HG02798 (cell line): ENCODE data around the gene LRMDA.

ENCODE experiments used
- ATAC-seq: cut with Tn5 transposase; IDR thresholded peaks from one replicate; pipeline ENCODE4 v1.9.1; 2021; ENCODE audit warnings: mild to moderate bottlenecking; ENCODE audit not compliant: unreplicated experiment, poor library complexity

LRMDA gene

GRCh38 chr10:75994357-75995040, 563.1 kb downstream of the LRMDA start:
- ATAC-seq = no peak

GRCh38 chr10:75995041-75995430, 563.6 kb downstream of the LRMDA start:
- no peak for ATAC-seq

- no peak for ATAC-seq
These were observed 564.3 kb downstream of the LRMDA start for GRCh38 chr10:75995720-75996119.

- ATAC-seq = no peak
These were observed 567.6 kb downstream of the LRMDA start for GRCh38 chr10:75999001-75999400.

- no peak for ATAC-seq
These were observed 568.2 kb downstream of the LRMDA start for GRCh38 chr10:75999515-76000209.

GRCh38 chr10:76000550-76000949, 569.1 kb downstream of the LRMDA start:
- no peak for ATAC-seq

GRCh38 chr10:76001019-76001418, 569.6 kb downstream of the LRMDA start:
- ATAC-seq = no peak

- ATAC-seq = no peak
These were observed 570.0 kb downstream of the LRMDA start for GRCh38 chr10:76001461-76001860.

- no peak for ATAC-seq
These were observed 570.9 kb downstream of the LRMDA start for GRCh38 chr10:76002262-76002854.

GRCh38 chr10:76007667-76008181, 576.3 kb downstream of the LRMDA start:
- no peak for ATAC-seq

GRCh38 chr10:76009531-76009930, 578.1 kb downstream of the LRMDA start:
- no peak for ATAC-seq

- ATAC-seq = no peak
These were observed 579.3 kb downstream of the LRMDA start for GRCh38 chr10:76010703-76011102.

- no peak for ATAC-seq
These were observed 581.4 kb downstream of the LRMDA start for GRCh38 chr10:76012716-76013327.

- no peak for ATAC-seq
These were observed 583.8 kb downstream of the LRMDA start for GRCh38 chr10:76015245-76015644.

GRCh38 chr10:76017026-76017732, 585.8 kb downstream of the LRMDA start:
- no peak for ATAC-seq

- no peak for ATAC-seq
These were observed 586.5 kb downstream of the LRMDA start for GRCh38 chr10:76017733-76018433.

GRCh38 chr10:76020630-76021029, 589.2 kb downstream of the LRMDA start:
- ATAC-seq = no peak

GRCh38 chr10:76021398-76021797, 590.0 kb downstream of the LRMDA start:
- ATAC-seq = no peak

- ATAC-seq = no peak
These were observed 590.9 kb downstream of the LRMDA start for GRCh38 chr10:76022366-76022765.

- no peak for ATAC-seq
These were observed 591.6 kb downstream of the LRMDA start for GRCh38 chr10:76023007-76023406.
